ENCODE results near the gene ELMO1.

The ELMO1 gene

GRCh38 chr7:37430640-37431039, 18.0 kb downstream of the ELMO1 start:
- no peak for DNase-seq

- no peak for DNase-seq
Measured at GRCh38 chr7:37430171-37430570, 18.5 kb downstream of the ELMO1 start.

DNA sequence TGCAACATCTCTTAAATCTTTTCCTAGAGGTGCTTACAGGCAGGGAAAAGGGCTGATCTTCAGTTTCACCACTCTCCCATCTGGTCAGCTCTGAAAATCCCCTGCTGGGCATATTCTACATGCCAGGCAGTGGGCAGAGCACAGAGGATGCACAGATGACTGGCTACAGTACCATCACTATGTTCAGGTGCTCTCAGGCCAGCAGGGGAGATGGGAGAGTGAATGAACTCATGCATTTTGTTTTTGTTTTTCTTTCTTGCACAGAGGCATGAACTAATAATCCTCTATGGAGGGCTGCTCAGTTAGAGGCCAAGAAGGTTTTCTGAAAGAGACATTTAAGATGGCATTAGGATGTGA, 19.3 kb downstream of the ELMO1 start:
- DNase-seq = no peak

DNA sequence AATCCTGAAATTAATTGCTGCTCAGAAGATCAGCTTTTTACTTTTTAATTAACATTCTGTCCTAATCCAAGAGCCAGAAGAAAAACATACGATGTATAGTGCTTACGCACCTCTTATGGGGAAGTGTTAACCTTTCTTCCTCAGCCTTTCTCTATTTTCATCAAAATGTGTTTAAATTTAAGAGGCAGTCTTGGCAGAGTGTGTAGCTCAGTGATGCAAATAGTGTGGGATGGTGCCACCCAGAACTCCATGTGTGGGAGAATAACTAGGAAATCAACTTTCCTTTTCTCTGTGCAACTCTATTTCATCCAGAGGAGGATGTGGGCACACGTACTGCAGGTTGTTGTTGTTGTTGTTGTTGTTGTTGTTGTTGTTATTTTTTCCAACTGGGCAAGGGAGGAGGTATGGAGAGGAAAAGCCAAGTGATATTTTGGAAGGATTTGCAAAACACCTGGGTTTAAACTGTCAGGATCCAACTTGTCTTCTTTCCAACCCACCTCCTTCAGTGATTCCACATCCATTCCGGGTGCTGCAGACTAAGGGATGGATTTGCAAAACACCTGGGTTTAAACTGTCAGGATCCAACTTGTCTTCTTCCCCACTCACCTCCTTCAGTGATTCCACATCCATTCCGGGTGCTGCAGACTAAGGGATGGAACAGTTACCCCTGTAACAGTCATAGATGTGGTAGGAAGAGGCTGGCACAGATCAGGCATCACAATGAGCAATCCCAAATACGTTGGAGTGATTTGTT, 19.8 kb downstream of the ELMO1 start:
- no peak for DNase-seq

GRCh38 chr7:37427276-37427940, 21.3 kb downstream of the ELMO1 start:
- no peak for DNase-seq

GRCh38 chr7:37425498-37425897, 23.2 kb downstream of the ELMO1 start:
- no peak for DNase-seq

DNA sequence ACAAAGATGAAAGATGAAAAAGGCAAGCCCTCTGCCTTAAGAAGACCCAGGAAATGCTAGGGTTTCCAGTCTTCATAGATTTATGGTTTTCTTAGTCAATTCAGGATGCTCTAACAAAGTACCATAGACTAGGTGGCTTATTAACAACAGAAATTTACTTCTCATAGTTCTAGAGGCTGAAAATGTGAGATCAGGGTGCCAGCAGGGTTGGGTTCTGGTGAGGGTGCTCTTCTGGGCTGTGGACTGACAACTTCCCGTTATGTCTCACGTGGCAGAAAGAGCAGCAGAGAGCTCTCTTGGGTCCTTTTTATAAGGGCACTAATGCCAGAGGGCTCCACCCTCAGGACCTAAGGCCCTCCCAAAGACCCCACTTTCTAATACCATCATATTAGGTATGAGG, 23.7 kb downstream of the ELMO1 start:
- no peak for DNase-seq

DNA sequence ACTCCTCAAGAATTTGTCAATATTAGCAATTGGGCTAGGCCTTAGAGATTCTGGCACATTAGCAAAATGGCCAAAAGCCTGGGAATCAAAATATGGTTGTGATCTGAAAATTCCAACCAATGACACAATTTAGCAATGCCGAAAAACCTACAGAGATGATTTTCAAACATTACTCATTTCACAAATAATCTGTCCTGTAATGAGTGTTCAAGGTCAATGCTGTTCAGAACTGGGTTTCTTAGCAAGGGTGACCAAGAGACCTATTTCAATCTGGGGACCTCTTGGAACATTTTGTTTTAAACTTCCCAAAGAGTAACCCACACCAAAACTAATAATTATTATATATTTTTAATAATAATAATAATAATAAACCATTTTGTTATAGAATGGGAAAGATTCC, 24.1 kb downstream of the ELMO1 start:
- DNase-seq = no peak

DNA sequence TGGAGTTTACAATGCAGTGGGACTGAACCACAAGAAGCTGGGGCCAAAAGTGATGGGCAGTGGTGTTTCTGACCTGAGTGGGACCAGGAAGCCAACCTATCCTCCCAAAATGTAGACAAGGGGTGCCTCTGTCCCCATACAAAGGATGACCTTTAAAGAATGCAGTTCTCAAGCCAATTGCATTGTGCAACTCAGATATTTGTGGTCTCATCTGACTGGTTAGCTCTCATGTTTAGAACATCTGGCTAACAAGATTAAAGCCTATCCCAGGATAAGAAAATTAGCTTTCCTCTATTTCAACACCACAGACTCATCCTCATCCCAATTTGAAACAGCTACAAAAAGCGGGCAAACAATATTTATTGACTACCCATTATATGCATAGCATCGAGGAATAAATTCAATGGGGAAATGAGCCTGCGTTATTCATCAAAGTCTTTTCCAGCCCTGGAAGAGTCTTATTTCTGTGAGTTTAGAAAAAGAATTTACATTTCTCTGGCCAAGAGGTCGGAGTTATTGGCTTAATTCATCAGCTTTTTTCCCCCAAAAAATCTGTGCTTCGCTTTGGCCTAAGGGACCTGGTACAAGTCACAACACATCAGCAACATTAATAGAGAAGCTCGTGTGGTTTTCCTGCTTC, 26.7 kb downstream of the ELMO1 start:
- DNase-seq = no peak

DNA sequence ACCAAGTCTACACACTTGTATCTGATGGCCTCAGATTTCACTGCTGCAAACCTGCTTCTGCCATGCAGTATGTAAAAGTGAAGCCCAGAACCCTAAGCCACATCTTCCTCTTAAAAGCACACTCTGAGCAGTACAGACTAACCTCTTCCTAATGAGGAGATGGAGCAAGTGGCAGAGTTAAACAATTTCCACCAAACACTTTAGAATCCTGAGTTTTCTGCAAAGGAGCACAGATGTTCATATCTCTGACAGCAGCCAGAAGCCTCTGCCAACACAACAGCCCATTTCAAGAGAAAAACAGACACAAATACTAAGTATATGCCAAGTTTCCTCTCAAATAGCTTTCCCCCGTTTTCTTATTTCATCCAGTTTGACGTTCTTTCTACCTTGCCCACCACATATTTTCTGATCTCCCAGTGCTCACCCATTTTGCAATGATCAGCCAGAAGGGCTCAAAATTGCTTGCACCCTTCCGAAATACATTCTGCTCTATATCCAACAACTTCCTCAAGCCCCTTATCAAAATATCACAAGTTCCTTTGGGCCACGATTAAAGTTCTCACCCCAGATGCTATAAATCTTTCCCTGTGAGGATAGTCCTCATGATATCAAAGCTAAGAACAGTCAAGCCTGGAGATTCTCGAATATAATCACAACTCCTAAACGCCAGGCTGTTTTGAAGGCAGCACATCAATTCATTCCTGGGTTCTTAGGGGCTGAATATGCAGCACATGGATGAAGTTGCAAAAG, 27.5 kb downstream of the ELMO1 start:
- DNase-seq = no peak

- no peak for DNase-seq
Measured at GRCh38 chr7:37419496-37419895, 29.2 kb downstream of the ELMO1 start.

- DNase-seq = no peak
Measured at GRCh38 chr7:37418381-37418780, 30.3 kb downstream of the ELMO1 start.

- DNase-seq = no peak
Measured at GRCh38 chr7:37417107-37417474, 31.6 kb downstream of the ELMO1 start.

- DNase-seq = no peak
Measured at GRCh38 chr7:37416378-37417106, 32.1 kb downstream of the ELMO1 start.

DNA sequence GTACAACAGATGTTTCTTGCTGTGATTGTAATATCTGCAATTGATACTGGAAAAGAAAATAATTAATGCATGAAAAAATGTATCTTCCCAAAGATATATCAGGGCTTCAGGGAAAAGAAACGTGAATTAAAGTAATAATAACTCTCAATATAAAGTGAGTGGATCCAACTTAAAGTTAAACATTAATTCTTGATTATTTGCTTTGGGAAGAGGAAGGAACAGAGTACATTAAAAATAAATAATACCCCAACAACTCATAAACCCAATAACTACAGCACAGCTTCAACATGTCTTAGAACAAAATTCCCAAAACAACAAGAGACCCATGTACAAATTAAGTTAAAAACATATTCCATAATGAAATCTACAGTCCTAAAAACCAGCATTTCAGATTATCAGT, 33.0 kb downstream of the ELMO1 start:
- no peak for DNase-seq

DNA sequence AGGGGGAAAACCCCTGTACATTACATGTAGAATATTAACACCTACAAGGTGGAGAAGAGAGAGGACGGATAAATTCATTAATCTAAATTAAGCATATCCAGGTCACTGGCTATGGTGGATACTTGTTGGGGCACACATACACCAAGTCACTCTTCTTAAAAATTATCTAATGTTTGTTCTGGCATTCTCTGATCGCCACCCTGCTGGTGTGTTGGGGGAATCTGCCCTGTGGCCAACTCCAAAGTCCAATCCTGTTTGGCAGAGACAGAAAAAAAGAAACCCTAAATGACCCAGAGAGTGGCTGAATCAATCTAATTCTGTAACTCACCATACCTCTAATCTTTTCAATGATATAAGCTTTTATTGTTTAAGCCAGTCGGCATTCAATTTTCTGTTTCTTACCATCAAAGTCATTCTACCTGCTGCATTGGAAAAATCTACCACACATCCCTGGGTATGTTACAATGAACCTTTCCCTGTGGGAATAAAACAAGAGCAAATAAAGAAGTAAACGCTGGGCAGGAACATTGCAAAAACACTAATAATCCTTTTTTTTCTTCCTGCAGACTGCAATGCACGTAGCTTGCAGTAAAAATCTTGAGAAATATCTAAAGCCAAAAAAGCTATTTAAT, 34.2 kb downstream of the ELMO1 start:
- DNase-seq = no peak

- no peak for DNase-seq
Measured at GRCh38 chr7:37411444-37412034, 37.1 kb downstream of the ELMO1 start.

- DNase-seq = no peak
Measured at GRCh38 chr7:37410305-37411229, 38.1 kb downstream of the ELMO1 start.

GRCh38 chr7:37409461-37409860, 39.2 kb downstream of the ELMO1 start:
- no peak for DNase-seq

- no peak for DNase-seq
Measured at GRCh38 chr7:37408291-37409228, 40.1 kb downstream of the ELMO1 start.

Data from activated CD4-positive, CD25-positive, alpha-beta regulatory T cell treated with anti-CD3 and anti-CD28 coated beads, Interleukin-2, amount 50 U/mL, for 72 hours (primary cell).